ENCODE data around the gene MTA1.

Gene MTA1

GRCh38 chr14:105433161-105433605 lies 13.6 kb downstream of the MTA1 start:
- Histone ChIP-seq H3K27ac (ENCODE audit: low read depth, low read length) (no peak overlapping the region), H3F3A (ENCODE audit: control insufficient read depth, insufficient read depth) (no peaks in the 10 kb centered on the region), H3K9me3 (ENCODE audit: control insufficient read depth, insufficient read depth, low read length) (no peaks in the 10 kb centered on the region; the same call in 1 of the 2 replicates), H4K20me1 (ENCODE audit: control insufficient read depth, insufficient read depth, low read depth, low read length) (peaks cover 10% of the 10 kb centered on the region), H3K4me3 (ENCODE audit: low read length) (no peak overlapping the region), H3K9me2 (replicated peaks; ENCODE audit: control insufficient read depth, low read length) (no peaks in the 10 kb centered on the region), H3K4me1 (ENCODE audit: control insufficient read depth, low read length) (peaks cover 4% of the 10 kb centered on the region), H3K27me3 (ENCODE audit: control insufficient read depth, low read length) (no peaks in the 10 kb centered on the region), H3K79me2 (ENCODE audit: control insufficient read depth, low read length) (peaks cover 93% of the 10 kb centered on the region), H3K4me2 (ENCODE audit: low read length) (no peak overlapping the region), H3K36me3 (ENCODE audit: control insufficient read depth, low read length) (peaks cover 64% of the 10 kb centered on the region)
- TF ChIP-seq EZH2phosphoT487 (IDR thresholded peaks at IDR 0.05; ENCODE audit: borderline replicate concordance, low read length) = no peak
- TF ChIP-seq, protein P1, sequence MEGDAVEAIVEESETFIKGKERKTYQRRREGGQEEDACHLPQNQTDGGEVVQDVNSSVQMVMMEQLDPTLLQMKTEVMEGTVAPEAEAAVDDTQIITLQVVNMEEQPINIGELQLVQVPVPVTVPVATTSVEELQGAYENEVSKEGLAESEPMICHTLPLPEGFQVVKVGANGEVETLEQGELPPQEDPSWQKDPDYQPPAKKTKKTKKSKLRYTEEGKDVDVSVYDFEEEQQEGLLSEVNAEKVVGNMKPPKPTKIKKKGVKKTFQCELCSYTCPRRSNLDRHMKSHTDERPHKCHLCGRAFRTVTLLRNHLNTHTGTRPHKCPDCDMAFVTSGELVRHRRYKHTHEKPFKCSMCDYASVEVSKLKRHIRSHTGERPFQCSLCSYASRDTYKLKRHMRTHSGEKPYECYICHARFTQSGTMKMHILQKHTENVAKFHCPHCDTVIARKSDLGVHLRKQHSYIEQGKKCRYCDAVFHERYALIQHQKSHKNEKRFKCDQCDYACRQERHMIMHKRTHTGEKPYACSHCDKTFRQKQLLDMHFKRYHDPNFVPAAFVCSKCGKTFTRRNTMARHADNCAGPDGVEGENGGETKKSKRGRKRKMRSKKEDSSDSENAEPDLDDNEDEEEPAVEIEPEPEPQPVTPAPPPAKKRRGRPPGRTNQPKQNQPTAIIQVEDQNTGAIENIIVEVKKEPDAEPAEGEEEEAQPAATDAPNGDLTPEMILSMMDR (IDR thresholded peaks at IDR 0.05; ENCODE audit: low read depth, low read length, poor library complexity, severe bottlenecking) = no peak

DNA sequence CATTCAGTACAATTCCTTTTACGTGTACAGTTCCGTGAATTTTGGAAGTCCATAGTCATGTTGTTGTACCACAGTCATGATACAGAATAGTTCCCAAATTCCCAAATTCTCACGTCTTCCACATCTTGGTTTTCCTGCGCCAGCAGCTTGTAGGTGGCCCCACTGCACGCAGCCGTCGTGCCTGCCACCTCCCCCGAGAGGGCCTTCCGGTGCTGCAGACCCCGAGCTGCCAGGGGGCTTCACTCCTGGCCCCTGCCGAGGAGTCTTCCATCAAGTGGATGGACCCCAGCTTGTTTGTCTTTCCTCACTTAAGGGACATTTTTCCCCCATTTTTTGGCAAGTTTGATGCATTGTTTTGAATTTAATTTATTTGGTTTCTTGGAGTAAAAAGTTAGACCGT lies 16.8 kb downstream of the MTA1 start:
- H3K36me3 ChIP-seq (ENCODE audit: control insufficient read depth, low read length) = peaks cover 64% of the 10 kb centered on the region
- no peak overlapping the region for H3K4me3 ChIP-seq (ENCODE audit: low read length)
- H3F3A ChIP-seq (ENCODE audit: control insufficient read depth, insufficient read depth) = no peaks in the 10 kb centered on the region
- H3K27me3 ChIP-seq (ENCODE audit: control insufficient read depth, low read length) = no peaks in the 10 kb centered on the region
- TF ChIP-seq EZH2phosphoT487 (IDR thresholded peaks at IDR 0.05; ENCODE audit: borderline replicate concordance, low read length) = no peak
- TF ChIP-seq, protein P1 (IDR thresholded peaks at IDR 0.05; ENCODE audit: low read depth, low read length, poor library complexity, severe bottlenecking) = no peak
- H4K20me1 ChIP-seq (ENCODE audit: control insufficient read depth, insufficient read depth, low read depth, low read length) = peaks cover 13% of the 10 kb centered on the region
- H3K9me3 ChIP-seq (ENCODE audit: control insufficient read depth, insufficient read depth, low read length) = no peaks in the 10 kb centered on the region; the same call in 1 of the 2 replicates
- H3K9me2 ChIP-seq (replicated peaks; ENCODE audit: control insufficient read depth, low read length) = no peaks in the 10 kb centered on the region
- H3K27ac ChIP-seq (ENCODE audit: low read depth, low read length) = no peak overlapping the region
- H3K79me2 ChIP-seq (ENCODE audit: control insufficient read depth, low read length) = peaks cover 87% of the 10 kb centered on the region
- H3K4me1 ChIP-seq (ENCODE audit: control insufficient read depth, low read length) = peaks cover 4% of the 10 kb centered on the region
- H3K4me2 ChIP-seq (ENCODE audit: low read length) = no peak overlapping the region

DNA sequence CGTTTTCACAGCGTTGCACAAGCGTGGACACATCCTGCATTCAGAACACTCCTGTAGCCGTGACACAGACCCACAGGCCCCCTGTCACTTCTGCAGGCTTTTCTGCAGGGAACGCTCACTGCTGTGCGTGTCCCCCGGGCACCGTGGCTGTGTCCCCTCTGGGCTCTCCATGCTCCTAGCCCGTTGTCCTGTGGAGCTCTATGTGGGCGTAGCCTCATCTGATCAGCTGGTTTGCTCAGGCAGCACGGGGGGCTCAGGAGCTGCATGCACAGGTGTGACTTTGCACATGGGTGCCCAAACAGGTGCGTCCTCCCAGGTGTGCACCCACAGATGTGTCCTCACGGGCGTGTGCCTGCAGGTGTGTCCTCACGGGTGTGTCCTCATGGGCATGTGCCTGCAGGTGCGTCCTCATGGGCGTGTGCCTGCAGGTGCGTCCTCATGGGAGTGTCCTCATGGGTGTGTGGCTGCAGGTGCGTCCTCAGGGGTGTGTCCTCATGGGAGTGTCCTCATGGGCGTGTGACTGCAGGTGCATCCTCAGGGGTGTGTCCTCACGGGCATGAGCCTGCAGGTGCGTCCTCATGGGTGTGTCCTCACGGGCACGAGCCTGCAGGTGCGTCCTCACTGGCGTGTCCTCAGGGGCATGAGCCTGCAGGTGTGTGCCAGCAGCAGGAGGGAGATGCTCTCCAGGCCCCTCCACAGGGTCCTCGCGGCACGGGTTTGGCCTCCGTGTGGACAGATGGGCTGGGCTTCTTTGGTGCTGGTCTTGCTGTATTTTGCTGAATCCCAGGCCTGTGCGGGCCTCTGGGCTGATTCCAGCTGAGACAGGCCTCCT lies 17.5 kb downstream of the MTA1 start:
- H3K36me3 ChIP-seq (ENCODE audit: control insufficient read depth, low read length) = peaks cover 62% of the 10 kb centered on the region
- no peak for TF ChIP-seq EZH2phosphoT487 (IDR thresholded peaks at IDR 0.05; ENCODE audit: borderline replicate concordance, low read length)
- TF ChIP-seq, protein P1 (IDR thresholded peaks at IDR 0.05; ENCODE audit: low read depth, low read length, poor library complexity, severe bottlenecking) = no peak
- no peaks in the 10 kb centered on the region for H3K9me2 ChIP-seq (replicated peaks; ENCODE audit: control insufficient read depth, low read length)
- H3K79me2 ChIP-seq (ENCODE audit: control insufficient read depth, low read length) = peaks cover 82% of the 10 kb centered on the region
- H3K4me2 ChIP-seq (ENCODE audit: low read length) = no peak overlapping the region
- H3K27ac ChIP-seq (ENCODE audit: low read depth, low read length) = no peak overlapping the region
- H3F3A ChIP-seq (ENCODE audit: control insufficient read depth, insufficient read depth) = no peaks in the 10 kb centered on the region
- H3K9me3 ChIP-seq (ENCODE audit: control insufficient read depth, insufficient read depth, low read length) = no peaks in the 10 kb centered on the region; the same call in 1 of the 2 replicates
- no peak overlapping the region for H3K4me3 ChIP-seq (ENCODE audit: low read length)
- H3K27me3 ChIP-seq (ENCODE audit: control insufficient read depth, low read length) = no peaks in the 10 kb centered on the region
- H4K20me1 ChIP-seq (ENCODE audit: control insufficient read depth, insufficient read depth, low read depth, low read length) = peaks cover 13% of the 10 kb centered on the region
- H3K4me1 ChIP-seq (ENCODE audit: control insufficient read depth, low read length) = peaks cover 4% of the 10 kb centered on the region
